ENCODE data around the gene SLC13A5.
"Not testable (repeated sequence)": the region's sequence is repeated elsewhere in the genome, so short reads cannot be mapped to it uniquely, and the experiment has no call there.

Gene SLC13A5

GRCh38 chr17:6711081-6711674, 2.0 kb downstream of the SLC13A5 start:
- DNase-seq (ENCODE audit: low read depth): no peak

DNA sequence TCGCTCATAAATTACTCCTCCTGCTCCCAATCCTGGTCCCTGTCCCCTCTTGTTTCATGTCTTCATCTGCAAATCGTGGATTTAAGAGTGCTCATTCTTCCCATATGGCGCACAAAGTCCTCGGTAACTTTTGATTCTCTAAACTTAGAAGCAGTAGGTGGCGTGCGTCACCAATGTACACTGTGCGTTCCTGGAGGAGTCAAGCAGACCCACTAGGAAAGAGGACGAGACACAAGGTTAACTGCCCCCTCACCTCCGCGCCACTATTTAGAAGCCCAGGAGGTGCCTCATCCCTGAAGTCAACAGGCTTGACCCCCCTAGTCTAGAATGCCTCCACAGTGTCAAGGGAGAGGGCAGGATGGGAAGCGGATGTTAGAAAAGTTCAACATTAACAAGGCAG, 2.9 kb downstream of the SLC13A5 start:
- no peak for DNase-seq (ENCODE audit: low read depth)

DNA sequence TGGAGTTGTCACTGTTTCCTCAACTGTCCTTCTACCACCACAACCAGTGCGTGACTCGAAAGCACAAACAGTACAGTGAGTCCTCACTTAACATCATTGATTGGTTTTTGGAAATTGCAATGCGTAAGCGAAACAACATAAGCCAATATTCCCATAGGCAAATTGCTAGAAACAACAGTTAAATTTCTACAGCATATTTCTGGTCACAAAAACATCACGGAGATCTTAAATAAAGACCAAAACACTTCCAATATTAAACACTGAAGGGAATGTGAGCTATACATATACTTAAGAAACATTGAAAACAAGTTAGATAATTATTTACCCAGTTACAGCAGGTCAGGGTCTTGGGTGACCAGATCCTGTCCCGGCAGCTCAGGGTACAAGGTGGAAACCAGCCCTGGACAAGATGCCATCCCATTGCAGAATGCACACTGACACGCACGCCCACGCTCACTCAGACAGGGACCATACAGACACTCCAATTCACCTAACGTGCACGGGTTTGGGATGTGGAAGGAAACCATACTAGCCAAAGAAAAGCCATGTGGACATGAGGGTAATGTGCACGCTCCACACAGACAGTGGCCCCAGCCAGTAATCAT, 4.7 kb downstream of the SLC13A5 start:
- no peak for DNase-seq (ENCODE audit: low read depth)

GRCh38 chr17:6706996-6707395, 6.2 kb downstream of the SLC13A5 start:
- no peak for DNase-seq (ENCODE audit: low read depth)

DNA sequence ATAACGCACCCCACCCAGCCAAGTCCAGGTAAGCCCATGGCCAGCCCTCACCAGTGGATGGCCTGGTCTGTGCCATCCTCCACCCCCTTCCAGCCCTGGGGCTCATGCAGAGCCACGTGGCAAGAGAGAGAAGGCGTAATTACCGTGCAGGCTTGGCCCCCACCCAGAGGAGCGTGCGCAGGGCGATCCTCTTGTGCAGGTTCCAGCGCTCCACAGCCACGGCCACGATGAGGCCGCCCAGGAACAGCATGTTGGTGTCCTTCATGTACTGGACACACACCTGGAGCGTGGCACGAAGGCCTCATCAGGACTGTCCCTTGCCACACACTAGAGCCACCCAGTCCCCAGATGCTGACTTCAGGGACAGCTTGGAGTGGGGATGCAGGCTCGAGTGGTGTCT, 6.7 kb downstream of the SLC13A5 start:
- no peak for DNase-seq (ENCODE audit: low read depth)

DNA sequence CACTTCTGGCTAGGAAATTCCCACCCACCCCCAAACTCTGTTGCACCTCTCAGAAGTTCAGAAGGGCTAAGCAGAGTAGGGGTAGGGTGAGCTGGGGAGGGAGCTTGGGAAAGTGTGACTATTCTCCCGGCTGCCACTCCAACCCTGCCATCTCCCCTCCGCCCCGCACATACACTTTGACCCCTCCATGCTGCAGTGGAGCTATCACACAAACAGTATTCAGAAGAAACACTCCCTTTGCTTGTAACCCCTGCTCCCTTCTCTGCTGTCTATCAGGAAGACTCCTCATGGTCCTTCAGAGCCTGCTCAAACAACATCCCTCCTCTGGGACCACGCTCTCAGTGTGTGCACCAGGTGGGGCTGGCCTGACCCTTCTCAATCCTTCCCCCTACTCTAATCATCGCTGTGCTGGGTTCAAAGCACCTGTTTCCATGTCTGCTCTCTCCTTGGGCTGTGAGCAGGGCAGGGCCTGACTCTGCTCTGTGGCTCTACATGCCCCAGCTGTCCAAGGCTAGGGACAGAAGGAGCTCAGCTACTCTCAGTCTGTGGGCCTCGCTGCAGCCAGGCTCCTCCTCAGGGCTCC, 8.6 kb downstream of the SLC13A5 start:
- no peak for DNase-seq (ENCODE audit: low read depth)

- no peak for DNase-seq (ENCODE audit: low read depth)
These were observed 9.4 kb downstream of the SLC13A5 start for GRCh38 chr17:6703751-6704150.

DNA sequence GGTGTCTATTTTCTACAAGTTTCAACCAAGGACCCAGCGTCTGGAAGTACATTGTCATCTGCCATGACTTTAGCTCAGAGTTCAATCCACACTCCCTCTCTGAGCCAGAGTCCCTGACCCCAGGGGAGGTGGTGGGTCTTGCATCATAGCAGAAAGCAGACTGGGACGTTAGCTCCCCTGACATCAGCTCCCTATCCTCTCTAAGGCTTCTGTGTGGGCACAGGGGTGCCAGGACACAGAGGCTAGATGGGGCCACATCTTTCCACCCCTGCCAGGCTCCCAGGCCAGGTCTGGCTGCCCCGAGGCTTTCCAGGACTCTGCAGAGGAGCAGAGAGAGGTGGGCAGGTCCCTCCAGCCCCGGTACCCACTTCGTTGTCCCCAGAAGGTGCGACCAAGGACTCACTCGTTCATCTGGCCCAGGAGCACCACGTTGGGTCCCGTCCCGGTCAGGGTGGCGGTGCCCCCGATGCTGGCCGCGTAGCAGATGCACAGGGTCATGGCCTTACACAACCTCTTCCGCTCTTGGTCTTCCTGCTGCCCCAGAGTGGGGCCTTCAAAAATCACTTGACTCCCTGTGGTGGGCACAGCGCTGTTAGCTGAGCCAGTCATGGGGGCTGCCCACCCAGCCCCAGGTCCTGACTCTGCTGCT, 10.5 kb downstream of the SLC13A5 start:
- no peak for DNase-seq (ENCODE audit: low read depth)

GRCh38 chr17:6701719-6702118, 11.4 kb downstream of the SLC13A5 start:
- peak; percentile 18 for DNase-seq (ENCODE audit: low read depth)

DNA sequence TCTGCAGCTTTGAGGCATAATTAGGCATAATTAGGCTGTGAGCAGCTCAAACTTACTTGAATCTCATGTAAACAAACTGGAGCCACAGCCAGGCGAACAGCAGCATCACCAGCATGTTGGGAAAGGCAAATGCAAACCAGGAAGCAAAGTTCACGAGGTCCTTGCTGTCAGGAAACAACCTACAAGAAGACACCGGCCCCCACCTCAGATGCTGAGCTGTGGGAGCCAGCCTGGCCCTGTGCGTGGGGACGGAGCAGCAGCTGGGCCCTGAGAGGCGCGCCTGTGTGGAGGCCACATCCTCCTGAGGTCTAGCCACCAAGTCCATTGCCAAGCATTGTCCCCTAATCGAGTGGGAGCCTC, 12.2 kb downstream of the SLC13A5 start:
- no peak for DNase-seq (ENCODE audit: low read depth)

DNA sequence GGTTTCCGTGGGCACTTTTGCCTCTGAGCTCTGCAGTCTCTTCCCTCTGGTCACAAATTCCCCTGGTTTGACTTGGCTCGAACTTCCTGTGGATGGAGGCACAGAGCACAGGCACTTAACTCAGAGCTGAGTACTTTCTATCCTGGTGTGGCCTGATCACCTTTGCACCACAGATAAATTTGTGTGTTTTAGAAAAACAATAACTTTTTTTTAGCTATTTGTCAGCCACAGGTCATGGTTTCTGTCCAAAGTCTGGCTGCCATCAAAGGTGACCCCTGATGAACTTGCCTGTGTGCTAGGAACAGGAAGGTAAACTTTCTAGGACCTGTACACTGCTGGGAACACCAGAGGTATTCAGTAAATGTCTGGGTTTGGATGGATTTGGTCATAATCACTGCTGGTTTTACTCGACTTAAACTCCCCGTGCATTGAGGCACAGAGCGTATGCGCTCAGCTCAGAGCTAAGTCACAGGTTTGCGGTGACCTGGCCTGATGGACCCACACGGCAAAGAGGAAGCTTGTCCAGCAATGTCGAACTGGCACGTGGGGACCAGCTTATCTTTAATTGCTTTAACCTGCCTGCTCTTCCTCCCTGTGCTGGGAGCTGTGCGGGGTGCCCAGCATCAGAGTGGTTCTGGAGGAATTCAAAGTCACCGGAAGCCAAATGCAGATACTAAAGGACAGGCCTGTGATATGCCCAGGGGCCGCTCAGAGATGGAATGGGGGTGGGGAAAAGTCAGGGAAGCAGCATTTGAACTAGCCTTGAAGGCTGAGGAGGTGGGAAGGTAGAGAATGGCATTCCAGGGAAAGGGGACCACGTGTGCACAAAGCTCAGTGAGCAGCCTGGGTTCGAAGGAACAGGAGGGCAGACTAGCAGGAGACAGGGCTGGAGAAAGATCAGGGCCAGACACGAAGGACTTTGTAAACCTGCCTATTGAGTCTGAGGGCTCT, 12.9 kb downstream of the SLC13A5 start:
- no peak for DNase-seq (ENCODE audit: low read depth)

DNA sequence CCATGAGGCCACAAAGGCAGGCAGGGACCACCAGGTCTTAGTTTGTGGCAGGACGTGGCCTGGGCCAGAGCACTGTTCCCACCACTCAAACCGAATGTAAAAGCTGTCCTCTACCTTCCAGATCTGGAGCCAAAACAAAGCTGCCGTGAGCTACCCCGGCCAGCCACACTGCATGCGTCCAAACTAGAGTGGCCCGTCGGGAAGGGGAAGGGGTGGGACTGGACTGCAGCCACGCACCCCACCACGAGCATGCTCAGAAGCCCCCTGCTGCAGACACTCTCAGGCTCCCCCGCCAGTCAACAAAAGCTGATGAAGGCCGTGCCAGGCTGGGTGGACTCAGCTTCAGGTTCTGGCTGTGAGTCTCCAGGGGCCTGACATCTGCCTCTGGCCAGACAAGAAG, 15.2 kb downstream of the SLC13A5 start:
- DNase-seq (ENCODE audit: low read depth): no peak

DNA sequence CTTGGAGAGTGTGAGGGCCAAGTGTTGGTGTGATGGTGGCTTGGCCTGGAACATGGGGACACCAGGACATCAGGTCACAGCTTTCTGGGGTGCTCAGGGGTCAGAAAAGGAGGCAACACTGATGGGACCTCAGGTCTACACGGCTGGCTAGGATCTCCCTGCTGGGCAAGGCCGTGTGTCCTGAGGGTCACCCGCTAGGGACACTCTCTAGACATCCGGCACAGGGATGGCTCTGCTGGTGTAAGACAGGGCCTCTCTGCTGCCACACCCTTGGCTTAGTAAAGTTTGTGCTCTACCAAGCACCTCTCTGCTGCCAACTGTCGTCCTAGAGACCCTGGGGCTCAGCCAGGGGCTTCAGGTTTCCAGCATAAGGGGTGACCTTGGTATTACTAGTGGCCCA, 16.3 kb downstream of the SLC13A5 start:
- DNase-seq (ENCODE audit: low read depth): no peak

DNA sequence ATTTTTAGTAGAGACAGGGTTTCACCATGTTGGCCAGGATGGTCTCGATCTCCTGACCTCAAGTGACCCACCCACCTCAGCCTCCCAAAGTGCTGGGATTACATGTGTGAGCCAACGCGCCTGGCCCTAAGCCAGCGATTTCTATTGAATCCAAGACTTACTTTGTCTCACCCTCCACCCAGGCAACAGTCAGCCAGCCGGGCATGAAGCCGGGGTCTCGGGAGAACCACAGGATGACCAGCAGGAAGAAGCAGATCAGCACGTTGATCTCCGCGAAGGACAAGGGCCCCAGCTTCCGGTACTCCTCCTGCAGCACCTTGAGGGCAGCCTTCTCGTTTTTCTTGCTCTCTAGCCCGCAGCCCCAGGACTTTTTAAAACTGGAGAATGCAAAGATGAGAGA, 17.6 kb downstream of the SLC13A5 start:
- DNase-seq (ENCODE audit: low read depth): no peak

- DNase-seq (ENCODE audit: low read depth): no peak
These were observed 18.1 kb downstream of the SLC13A5 start for GRCh38 chr17:6695051-6695450.

- not testable (repeated sequence) for DNase-seq (ENCODE audit: low read depth)
These were observed 21.2 kb downstream of the SLC13A5 start for GRCh38 chr17:6691958-6692357.

GRCh38 chr17:6691546-6691945, 21.6 kb downstream of the SLC13A5 start:
- no peak for DNase-seq (ENCODE audit: low read depth)

DNA sequence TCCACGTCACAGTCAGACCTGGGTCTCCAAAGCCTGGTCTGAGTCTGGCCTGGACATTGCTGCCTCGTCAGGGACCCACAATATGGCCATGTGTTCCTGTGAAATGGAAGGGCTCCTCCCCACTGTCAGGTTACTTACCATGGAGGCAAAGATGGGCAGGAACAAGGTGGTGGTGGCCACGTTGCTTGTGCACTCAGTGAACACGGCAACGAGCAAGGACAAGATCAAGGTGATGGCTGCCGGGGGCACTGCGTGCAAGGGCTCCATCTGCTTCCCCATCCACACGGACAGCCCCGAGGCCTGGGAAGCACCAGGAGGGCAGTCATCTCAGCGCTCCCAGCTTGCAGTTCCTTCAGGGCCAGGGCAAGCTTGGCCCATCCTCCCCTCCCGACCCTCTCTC, 22.5 kb downstream of the SLC13A5 start:
- DNase-seq (ENCODE audit: low read depth): no peak

DNA sequence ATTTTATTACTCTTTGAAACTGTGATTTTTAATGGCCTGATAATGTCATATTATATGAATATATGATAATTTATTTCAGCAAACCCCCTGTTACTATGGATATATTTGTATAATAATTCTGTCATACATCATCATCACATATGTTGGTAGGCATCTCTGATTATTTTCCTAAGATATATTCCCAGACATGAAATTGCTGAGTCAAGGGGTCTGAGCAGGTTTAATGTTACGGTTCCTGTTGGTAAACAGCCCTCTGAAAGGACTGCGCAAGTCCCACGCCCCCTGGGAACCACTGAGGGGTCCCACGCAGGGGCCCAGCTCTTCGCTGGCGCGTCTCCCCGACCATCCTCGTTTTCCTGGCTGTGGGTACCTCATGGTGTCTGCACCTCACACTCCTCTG, 24.2 kb downstream of the SLC13A5 start:
- DNase-seq (ENCODE audit: low read depth): no peak

- no peak for DNase-seq (ENCODE audit: low read depth)
These were observed 27.1 kb downstream of the SLC13A5 start for GRCh38 chr17:6686026-6686425.

DNA sequence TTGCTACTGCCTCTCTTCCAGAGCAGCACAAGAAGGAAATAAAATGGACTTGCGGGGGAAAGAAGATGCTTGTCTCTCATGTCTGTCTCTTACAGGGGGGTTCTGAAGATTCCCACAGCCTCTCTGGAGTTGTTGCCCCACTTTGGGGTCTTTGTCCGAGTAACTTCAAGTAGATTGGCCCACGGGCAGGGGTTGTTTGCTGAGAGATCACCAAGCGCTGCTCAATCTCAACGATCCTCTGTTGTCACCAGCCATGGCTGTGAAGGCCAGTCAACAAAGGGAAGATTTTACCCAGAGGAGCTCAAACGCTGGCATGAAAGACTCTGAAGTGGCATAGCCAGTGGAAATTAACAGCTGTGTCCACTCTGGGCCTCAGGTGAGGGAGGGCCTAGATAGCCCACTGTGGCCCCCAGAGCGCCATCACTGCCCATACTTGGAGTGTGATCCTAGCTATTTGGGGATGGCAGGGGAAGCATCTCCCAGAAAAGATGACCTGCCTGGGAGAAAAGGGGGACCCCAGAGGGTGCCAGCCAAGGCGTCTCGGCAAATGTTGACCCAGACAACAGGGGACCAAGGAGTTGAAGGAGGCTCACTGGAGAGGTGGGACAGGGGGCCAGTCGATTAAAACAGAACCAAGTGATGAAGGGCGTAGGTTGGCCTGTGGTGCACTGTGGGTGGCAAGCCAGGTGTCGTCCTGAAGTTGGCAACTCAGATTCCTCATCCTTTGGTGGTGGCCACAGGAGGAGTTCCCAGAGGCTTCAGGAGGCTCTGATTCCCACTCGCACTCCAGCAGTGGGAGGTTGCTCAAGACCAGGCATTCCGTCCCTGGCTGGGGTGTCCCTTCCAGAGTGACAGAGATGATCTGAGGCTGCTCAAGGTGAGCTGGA, 28.0 kb downstream of the SLC13A5 start:
- no peak for DNase-seq (ENCODE audit: low read depth)

GRCh38 chr17:6684460-6684783, 28.7 kb downstream of the SLC13A5 start:
- no peak for DNase-seq (ENCODE audit: low read depth)

All from activated T-cell treated with anti-CD3 and anti-CD28 coated beads for 24 hours (primary cell).